Measurements from ENCODE around the gene DCPS.

DCPS gene

DNA sequence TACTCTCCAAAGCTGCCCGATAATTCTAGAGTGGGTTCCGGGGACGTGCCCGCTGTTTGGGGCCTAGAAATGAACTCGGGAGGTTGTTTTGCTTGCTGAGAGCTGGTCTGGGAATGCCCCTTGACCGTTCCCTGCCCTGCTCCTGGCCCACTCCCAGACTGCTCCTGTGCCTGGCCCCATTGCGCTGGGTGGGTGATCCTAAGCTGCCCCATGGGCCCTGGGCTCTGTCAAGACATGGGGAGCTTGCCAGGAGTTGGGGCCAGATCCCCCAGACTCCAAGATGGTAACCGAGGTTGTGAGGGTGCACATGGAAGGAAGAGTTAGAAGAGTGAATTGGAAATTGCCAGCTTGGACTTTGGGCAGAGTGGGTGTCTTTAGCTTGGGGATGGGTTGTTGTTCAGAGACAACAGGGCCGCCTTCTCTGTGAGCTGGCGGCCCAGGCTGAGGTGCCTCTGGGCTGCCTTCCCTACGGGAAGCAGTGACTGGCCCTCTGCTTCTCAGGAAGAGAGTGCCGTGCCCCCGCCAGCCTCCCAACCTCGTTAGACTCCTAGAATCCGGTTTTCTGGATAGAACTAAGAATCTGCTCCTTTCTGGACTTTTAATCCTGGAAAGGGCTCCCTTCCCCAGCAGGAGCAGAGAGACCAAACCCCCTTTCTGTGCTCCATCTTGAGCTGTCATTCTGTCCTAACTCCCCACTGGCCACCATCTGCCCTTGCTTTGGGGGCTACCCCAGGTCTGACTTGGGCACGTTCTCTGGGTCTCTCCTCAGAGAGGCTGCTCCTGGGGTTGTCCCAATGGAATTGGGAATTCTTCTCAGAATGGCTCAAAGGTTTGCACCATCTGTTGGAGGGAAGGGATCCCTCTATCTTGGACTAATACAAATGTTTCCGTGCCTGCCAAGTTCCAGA lies 53.4 kb downstream of the DCPS start:
- peaks cover 3% of the 10 kb centered on the region for H3K36me3 ChIP-seq
- DNase-seq: no peak
- TF ChIP-seq CTCF (IDR thresholded peaks at IDR 0.05; ENCODE audit: low read depth, low read length): no peak
- no peaks in the 10 kb centered on the region for H3K9me3 ChIP-seq (ENCODE audit: severe bottlenecking)
- no peak overlapping the region for H3K27ac ChIP-seq
- no peak overlapping the region for H3K4me3 ChIP-seq (ENCODE audit: low read depth, low read length)
- H3K27me3 ChIP-seq (ENCODE audit: insufficient read depth, low read depth, severe bottlenecking): no peaks in the 10 kb centered on the region

DNA sequence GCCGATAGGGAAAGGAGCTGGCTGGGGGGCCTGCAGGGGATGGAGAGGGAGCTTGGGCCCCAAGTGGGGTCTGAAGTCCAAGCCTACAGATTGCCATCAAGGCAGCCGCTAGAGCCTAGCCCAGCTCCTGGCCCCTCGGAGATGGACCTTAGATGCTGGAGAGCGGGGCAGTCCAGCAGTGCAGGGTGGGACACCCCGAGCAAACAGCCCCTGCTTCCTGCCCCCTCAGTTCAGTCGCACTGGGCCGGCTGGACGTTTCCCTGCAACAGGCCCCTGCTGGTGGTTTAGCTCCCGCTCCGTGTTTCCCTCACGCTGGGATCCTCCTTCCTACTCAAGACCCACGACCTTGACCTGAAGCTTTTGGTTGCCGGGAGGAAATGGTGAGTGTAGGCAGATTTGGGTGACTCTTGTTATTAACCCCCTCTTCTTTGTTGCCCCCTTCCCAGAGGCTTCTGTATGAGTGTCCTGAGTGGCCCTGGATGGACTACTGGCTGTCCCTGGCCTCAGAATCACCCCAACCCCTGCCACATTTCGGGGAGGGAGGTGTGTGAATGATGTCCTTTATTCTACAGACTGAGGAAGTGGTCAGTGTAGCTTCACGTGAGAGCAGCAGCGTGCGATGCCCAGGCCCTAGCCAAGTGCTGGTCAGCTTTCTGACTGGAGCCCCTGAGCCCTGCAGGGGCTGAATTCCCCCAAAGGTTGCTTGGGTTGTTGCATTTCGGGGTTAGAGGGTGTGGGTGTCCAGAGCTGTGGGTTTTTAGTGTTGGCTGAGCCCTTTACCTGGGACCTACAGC lies 54.3 kb downstream of the DCPS start:
- Histone ChIP-seq H3K27ac (no peak overlapping the region), H3K9me3 (ENCODE audit: severe bottlenecking) (no peaks in the 10 kb centered on the region), H3K36me3 (peaks cover 4% of the 10 kb centered on the region; the same call in 1 of the 2 replicates), H3K27me3 (ENCODE audit: insufficient read depth, low read depth, severe bottlenecking) (no peaks in the 10 kb centered on the region), H3K4me3 (ENCODE audit: low read depth, low read length) (no peak overlapping the region)
- TF ChIP-seq CTCF (IDR thresholded peaks at IDR 0.05; ENCODE audit: low read depth, low read length): no peak
- no peak for DNase-seq

DNA sequence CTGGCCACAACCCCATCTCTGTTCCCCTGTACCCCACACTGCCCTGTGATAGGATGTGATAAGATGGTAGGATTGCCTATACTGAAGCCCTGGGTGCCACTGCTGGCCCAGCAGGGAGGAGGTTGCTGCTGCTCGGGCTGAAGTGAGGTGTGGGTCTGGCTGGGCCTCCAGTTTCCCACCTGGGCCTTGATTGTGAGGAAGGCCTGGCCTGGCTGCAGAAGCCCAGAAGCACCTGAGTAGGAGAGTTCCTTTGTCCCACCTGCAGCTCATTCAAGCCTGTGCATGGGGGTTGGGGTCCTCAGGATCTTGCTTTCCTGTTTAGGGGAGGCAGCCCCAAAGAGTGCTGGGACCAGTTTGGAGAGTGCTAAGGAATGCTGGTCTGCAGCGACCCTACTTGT lies 54.9 kb downstream of the DCPS start:
- Histone ChIP-seq H3K4me3 (ENCODE audit: low read depth, low read length) (no peak overlapping the region), H3K27me3 (ENCODE audit: insufficient read depth, low read depth, severe bottlenecking) (no peaks in the 10 kb centered on the region), H3K27ac (no peak overlapping the region), H3K9me3 (ENCODE audit: severe bottlenecking) (no peaks in the 10 kb centered on the region), H3K36me3 (peaks cover 4% of the 10 kb centered on the region; the same call in 1 of the 2 replicates)
- no peak for DNase-seq
- no peak for TF ChIP-seq CTCF (IDR thresholded peaks at IDR 0.05; ENCODE audit: low read depth, low read length)

- Histone ChIP-seq H3K36me3 (peaks cover 4% of the 10 kb centered on the region; the same call in 1 of the 2 replicates), H3K27ac (peak overlapping the region; percentile 36), H3K27me3 (ENCODE audit: insufficient read depth, low read depth, severe bottlenecking) (no peaks in the 10 kb centered on the region), H3K9me3 (ENCODE audit: severe bottlenecking) (no peaks in the 10 kb centered on the region), H3K4me3 (ENCODE audit: low read depth, low read length) (no peak overlapping the region)
- no peak for TF ChIP-seq CTCF (IDR thresholded peaks at IDR 0.05; ENCODE audit: low read depth, low read length)
- DNase-seq: peak; percentile 78
These were observed 55.7 kb downstream of the DCPS start for GRCh38 chr11:126359431-126360048.

- no peak for DNase-seq
- peak overlapping the region; percentile 36 for H3K27ac ChIP-seq
- no peak for TF ChIP-seq CTCF (IDR thresholded peaks at IDR 0.05; ENCODE audit: low read depth, low read length)
- H3K4me3 ChIP-seq (ENCODE audit: low read depth, low read length): no peak overlapping the region
- H3K27me3 ChIP-seq (ENCODE audit: insufficient read depth, low read depth, severe bottlenecking): no peaks in the 10 kb centered on the region
- H3K36me3 ChIP-seq: peaks cover 4% of the 10 kb centered on the region; the same call in 1 of the 2 replicates
- no peaks in the 10 kb centered on the region for H3K9me3 ChIP-seq (ENCODE audit: severe bottlenecking)
These were observed 56.2 kb downstream of the DCPS start for GRCh38 chr11:126360049-126360446.

Measured in WERI-Rb-1 (cell line).